ENCODE results near the gene ANKRD31.
A peak's percentile ranks its signal among the peaks of the same experiment; 100 is the strongest.

Gene ANKRD31

GRCh38 chr5:75023368-75024159, 213.1 kb downstream of the ANKRD31 start:
- no peak for DNase-seq

- DNase-seq: no peak
These were observed 214.9 kb downstream of the ANKRD31 start for GRCh38 chr5:75021800-75022199.

- no peak for DNase-seq
These were observed 215.5 kb downstream of the ANKRD31 start for GRCh38 chr5:75021219-75021618.

- peak; percentile 26 for DNase-seq
These were observed 216.5 kb downstream of the ANKRD31 start for GRCh38 chr5:75020016-75020656.

GRCh38 chr5:75018805-75019587, 217.7 kb downstream of the ANKRD31 start:
- DNase-seq: no peak
